ENCODE results near the gene ASCL4.

DNA sequence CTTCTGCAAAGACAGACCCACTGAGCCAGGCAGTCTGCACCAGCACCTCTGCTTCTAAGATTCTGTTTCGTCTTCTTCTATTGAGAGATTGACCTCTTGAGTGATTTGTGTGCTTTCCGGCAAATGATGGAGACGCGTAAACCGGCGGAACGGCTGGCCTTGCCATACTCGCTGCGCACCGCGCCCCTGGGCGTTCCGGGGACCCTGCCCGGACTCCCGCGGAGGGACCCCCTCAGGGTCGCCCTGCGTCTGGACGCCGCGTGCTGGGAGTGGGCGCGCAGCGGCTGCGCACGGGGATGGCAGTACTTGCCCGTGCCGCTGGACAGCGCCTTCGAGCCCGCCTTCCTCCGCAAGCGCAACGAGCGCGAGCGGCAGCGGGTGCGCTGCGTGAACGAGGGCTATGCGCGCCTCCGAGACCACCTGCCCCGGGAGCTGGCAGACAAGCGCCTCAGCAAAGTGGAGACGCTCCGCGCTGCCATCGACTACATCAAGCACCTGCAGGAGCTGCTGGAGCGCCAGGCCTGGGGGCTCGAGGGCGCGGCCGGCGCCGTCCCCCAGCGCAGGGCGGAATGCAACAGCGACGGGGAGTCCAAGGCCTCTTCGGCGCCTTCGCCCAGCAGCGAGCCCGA, 703 bp downstream of the ASCL4 start:
- TF ChIP-seq, protein P1, sequence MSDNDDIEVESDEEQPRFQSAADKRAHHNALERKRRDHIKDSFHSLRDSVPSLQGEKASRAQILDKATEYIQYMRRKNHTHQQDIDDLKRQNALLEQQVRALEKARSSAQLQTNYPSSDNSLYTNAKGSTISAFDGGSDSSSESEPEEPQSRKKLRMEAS (IDR thresholded peaks at IDR 0.05), result no peak
- TF ChIP-seq ZNF839 (CRISPR knock-in tag; IDR thresholded peaks at IDR 0.05; ENCODE audit: borderline replicate concordance) (no peak), STAG1 (CRISPR knock-in tag; IDR thresholded peaks at IDR 0.05) (no peak), MAFK (conservative IDR thresholded peaks at IDR 0.05 in 1 of 2, IDR thresholded peaks at IDR 0.05 in 1 of 2; ENCODE audit: low read length in 2 of 2) (no peak)
- TF ChIP-seq, protein P2, sequence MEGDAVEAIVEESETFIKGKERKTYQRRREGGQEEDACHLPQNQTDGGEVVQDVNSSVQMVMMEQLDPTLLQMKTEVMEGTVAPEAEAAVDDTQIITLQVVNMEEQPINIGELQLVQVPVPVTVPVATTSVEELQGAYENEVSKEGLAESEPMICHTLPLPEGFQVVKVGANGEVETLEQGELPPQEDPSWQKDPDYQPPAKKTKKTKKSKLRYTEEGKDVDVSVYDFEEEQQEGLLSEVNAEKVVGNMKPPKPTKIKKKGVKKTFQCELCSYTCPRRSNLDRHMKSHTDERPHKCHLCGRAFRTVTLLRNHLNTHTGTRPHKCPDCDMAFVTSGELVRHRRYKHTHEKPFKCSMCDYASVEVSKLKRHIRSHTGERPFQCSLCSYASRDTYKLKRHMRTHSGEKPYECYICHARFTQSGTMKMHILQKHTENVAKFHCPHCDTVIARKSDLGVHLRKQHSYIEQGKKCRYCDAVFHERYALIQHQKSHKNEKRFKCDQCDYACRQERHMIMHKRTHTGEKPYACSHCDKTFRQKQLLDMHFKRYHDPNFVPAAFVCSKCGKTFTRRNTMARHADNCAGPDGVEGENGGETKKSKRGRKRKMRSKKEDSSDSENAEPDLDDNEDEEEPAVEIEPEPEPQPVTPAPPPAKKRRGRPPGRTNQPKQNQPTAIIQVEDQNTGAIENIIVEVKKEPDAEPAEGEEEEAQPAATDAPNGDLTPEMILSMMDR (CRISPR knock-in tag; IDR thresholded peaks at IDR 0.05), result no peak
